GM12865 (cell line): Measurements from ENCODE around the gene IRX2.

Experiments
- DNase-seq: peaks from one replicate; pipeline ENCODE4 v3.0.0; 2010; ENCODE audit warnings: low read depth
- H3K4me3 ChIP-seq: 2 replicates; pipeline ENCODE4 v1.5.1; 2011; ENCODE audit warnings: mild to moderate bottlenecking, low read depth, low read length, control low read depth
- TF ChIP-seq, protein P1 (sequence below): IDR thresholded peaks from 2 replicates; pipeline ENCODE4 v1.5.1; 2011; ENCODE audit warnings: low read length, control low read depth, low read depth, inconsistent platforms; ENCODE audit not compliant: insufficient read depth; ENCODE audit errors: missing control alignments

The IRX2 gene

DNA sequence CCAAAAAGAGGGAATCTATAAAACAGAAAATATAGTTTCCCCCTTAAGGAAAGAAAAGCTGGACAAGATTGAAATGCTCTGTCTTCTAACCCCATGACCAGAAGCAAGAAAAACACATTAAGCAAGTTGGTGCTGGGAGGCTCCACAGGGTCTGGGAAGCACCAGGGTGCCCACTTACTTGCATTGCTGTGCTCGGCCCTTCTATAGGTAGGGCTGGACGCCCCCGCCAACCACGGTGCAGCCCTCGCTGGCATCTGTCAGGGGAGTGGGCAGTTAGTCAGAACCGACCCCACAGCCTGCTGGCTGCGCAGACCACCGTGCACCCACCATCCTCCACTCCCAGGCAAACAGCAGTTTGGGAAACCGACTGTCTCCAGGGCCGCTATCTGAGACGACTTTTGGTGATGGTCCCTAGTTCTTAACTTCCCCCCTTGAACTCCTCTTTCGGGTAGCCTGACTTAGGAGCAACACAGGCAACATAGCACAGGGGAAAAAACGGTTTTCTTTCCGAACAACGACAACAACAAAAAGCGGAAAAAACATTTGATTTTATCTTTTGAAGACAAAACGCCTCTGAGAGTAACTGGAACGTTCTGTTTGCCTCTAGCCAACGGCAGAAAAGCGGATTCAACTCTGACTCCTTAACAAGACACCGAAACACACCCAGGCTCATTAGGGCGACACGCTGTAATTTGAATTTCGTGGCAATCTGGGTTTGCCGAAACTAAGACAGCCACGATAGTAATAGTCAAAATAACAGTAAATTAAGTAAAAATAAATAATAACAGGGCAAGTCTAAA is 3.9 kb downstream of the IRX2 start:
- DNase-seq: no peak
- no peak overlapping the region for H3K4me3 ChIP-seq
- TF ChIP-seq, protein P1, sequence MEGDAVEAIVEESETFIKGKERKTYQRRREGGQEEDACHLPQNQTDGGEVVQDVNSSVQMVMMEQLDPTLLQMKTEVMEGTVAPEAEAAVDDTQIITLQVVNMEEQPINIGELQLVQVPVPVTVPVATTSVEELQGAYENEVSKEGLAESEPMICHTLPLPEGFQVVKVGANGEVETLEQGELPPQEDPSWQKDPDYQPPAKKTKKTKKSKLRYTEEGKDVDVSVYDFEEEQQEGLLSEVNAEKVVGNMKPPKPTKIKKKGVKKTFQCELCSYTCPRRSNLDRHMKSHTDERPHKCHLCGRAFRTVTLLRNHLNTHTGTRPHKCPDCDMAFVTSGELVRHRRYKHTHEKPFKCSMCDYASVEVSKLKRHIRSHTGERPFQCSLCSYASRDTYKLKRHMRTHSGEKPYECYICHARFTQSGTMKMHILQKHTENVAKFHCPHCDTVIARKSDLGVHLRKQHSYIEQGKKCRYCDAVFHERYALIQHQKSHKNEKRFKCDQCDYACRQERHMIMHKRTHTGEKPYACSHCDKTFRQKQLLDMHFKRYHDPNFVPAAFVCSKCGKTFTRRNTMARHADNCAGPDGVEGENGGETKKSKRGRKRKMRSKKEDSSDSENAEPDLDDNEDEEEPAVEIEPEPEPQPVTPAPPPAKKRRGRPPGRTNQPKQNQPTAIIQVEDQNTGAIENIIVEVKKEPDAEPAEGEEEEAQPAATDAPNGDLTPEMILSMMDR: no peak

GRCh38 chr5:2746561-2747032 is 4.9 kb downstream of the IRX2 start:
- no peak for DNase-seq
- TF ChIP-seq, protein P1: no peak
- no peak overlapping the region for H3K4me3 ChIP-seq

- TF ChIP-seq, protein P1: no peak
- DNase-seq: no peak
- H3K4me3 ChIP-seq: no peak overlapping the region
Measured at GRCh38 chr5:2744485-2744884, 7.0 kb downstream of the IRX2 start.

DNA sequence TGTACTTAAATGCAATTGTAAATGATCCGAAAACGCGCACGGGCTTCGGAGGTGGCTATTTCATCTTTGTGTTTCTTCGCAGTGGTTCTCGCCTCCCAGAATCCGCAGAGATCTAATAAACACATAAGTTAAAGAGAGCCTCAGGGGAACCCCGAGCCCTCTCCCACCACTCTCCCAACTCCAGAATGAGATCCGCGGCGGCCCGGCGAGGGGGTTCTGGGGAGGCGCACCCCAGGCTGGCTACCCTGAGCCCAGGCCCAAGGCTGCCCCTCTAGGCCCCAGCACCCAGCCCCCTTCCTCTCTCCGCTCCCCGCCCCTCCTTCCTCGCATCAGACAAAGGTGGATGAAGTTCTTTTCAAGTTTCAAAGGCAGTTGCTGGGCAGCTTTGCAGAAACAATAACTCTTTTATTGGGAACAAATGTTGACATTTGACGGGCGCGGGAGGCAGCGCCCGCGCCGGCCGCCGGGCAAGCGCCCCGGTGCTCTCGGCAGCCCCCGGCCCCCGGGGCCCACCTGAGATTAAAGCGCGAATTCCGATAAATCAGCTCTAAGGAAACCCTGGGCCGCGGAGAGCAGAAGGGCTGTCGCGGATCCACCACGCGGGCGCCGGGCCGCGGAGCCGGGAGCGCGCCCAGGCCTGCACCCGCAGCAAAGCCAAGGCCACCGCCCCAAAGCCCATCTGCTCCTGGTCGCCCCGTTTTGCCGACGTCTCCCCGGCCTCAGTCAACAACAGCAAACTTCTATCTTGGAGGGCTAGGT is 8.4 kb downstream of the IRX2 start:
- H3K4me3 ChIP-seq: no peak overlapping the region
- TF ChIP-seq, protein P1: no peak
- DNase-seq: no peak

DNA sequence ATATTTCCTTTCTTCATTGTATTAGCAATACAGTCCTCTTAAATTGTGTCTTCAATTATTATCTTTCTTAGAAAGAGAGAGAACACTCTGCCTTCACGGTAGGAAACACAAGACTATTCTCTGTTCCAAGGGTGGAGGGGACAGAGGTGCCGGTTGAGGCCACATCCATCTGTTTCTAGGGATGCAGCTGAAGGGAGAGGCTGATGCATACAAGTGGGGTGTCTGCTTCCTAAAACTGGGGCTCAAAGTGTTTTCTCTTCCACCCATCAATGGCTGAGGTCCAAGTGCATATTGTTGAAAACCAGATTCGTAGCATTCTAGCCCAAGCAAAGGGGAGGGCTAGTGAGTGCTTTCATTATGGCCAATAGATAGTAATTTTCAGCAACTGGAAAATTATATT is 9.5 kb downstream of the IRX2 start:
- no peak for DNase-seq
- TF ChIP-seq, protein P1: no peak
- H3K4me3 ChIP-seq: no peak overlapping the region

DNA sequence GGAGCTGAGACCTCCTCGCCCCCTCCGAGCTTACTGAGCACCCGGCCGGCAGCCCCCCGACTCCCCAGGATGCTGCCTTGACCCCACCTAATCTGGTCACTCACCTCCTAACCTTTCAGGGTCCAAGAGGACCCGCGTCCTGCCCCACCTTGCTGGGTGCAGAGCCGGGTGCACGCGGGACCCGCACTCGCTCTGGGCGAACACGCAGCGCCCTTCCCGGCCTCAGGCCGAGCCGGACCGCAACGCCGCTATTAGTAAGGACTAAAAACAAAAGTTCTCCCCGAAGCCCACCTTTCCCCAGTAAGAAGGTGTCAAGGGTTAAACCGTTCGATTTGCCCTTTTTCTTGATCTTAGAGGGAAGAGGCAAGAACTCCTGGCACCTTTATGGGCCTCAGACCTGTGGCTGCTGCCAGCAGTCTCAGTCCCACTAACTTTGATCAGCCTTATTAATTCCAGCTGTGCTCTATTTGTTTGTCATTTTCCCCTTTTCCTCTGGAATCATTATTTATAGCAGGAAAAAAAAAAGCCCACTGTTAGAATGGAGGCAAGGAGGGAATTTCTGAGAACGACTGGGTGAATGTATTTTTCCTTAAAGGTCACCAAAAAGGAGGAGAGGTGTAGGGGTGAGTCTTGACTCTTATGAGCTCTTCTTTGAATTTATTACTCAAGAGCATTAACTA is 10.5 kb downstream of the IRX2 start:
- no peak for DNase-seq
- H3K4me3 ChIP-seq: no peak overlapping the region
- TF ChIP-seq, protein P1: no peak
